ENCODE data around the gene ARHGAP15.
"Not testable (repeated sequence)": the region's sequence is repeated elsewhere in the genome, so short reads cannot be mapped to it uniquely, and the experiment has no call there.

The ARHGAP15 gene

GRCh38 chr2:143499061-143499460 is 369.8 kb downstream of the ARHGAP15 start:
- DNase-seq = no peak

GRCh38 chr2:143501106-143501676 is 372.0 kb downstream of the ARHGAP15 start:
- no peak for DNase-seq

- no peak for DNase-seq
Measured at GRCh38 chr2:143503280-143503679, 374.1 kb downstream of the ARHGAP15 start.

- DNase-seq = no peak
Measured at GRCh38 chr2:143504397-143504796, 375.2 kb downstream of the ARHGAP15 start.

- no peak for DNase-seq
Measured at GRCh38 chr2:143505542-143505941, 376.3 kb downstream of the ARHGAP15 start.

GRCh38 chr2:143513081-143513480 is 383.9 kb downstream of the ARHGAP15 start:
- DNase-seq = no peak

- no peak for DNase-seq
Measured at GRCh38 chr2:143514413-143514812, 385.2 kb downstream of the ARHGAP15 start.

GRCh38 chr2:143515318-143515717 is 386.1 kb downstream of the ARHGAP15 start:
- DNase-seq = no peak

GRCh38 chr2:143519521-143519920 is 390.3 kb downstream of the ARHGAP15 start:
- DNase-seq = no peak

- no peak for DNase-seq
Measured at GRCh38 chr2:143521396-143521795, 392.2 kb downstream of the ARHGAP15 start.

- no peak for DNase-seq
Measured at GRCh38 chr2:143522699-143523098, 393.5 kb downstream of the ARHGAP15 start.

GRCh38 chr2:143524119-143524553 is 394.9 kb downstream of the ARHGAP15 start:
- no peak for DNase-seq

GRCh38 chr2:143524559-143525401 is 395.6 kb downstream of the ARHGAP15 start:
- DNase-seq = no peak

GRCh38 chr2:143525402-143525860 is 396.2 kb downstream of the ARHGAP15 start:
- DNase-seq = no peak

- no peak for DNase-seq
Measured at GRCh38 chr2:143526498-143526897, 397.3 kb downstream of the ARHGAP15 start.

GRCh38 chr2:143528021-143528420 is 398.8 kb downstream of the ARHGAP15 start:
- DNase-seq = no peak

- no peak for DNase-seq
Measured at GRCh38 chr2:143529118-143529720, 400.0 kb downstream of the ARHGAP15 start.

- DNase-seq = no peak
Measured at GRCh38 chr2:143530758-143531157, 401.5 kb downstream of the ARHGAP15 start.

GRCh38 chr2:143532061-143532460 is 402.8 kb downstream of the ARHGAP15 start:
- no peak for DNase-seq

- no peak for DNase-seq
Measured at GRCh38 chr2:143533846-143534245, 404.6 kb downstream of the ARHGAP15 start.

- no peak for DNase-seq
Measured at GRCh38 chr2:143535802-143536201, 406.6 kb downstream of the ARHGAP15 start.

- not testable (repeated sequence) for DNase-seq
Measured at GRCh38 chr2:143541899-143542298, 412.7 kb downstream of the ARHGAP15 start.

GRCh38 chr2:143545059-143545948 is 416.1 kb downstream of the ARHGAP15 start:
- DNase-seq = no peak

All from activated T-cell treated with anti-CD3 and anti-CD28 coated beads, Interleukin-2, amount 50 U/mL, for 1 hour (primary cell).